Tibial nerve (tissue), 4 donors: ENCODE results near the gene RAB6C.
"Not testable (repeated sequence)": the region's sequence is repeated elsewhere in the genome, so short reads cannot be mapped to it uniquely, and the experiment has no call there.

Source experiments
- CTCF ChIP-seq, 5 experiments: fragments of 200-600 bp in 3 of 5; fragments of 450-650 bp in 2 of 5; sonication (generic) in 3 of 5; IDR thresholded peaks; one replicate each; pipeline ENCODE4 v1.5.1; 2016 to 2019; ENCODE audit warnings: antibody characterized with exemption in 5 of 5, mild to moderate bottlenecking in 3 of 5, moderate library complexity in 2 of 5
- EP300 ChIP-seq, 2 donors: sonication (generic); formaldehyde crosslinking; IDR thresholded peaks; one replicate each; pipeline ENCODE4 v1.6.1; 2017; ENCODE audit warnings: antibody characterized with exemption in 2 of 2, mild to moderate bottlenecking in 1 of 2
- POLR2A ChIP-seq, 2 donors: fragments of 450-650 bp; IDR thresholded peaks; one replicate each; pipeline ENCODE4 v1.6.1; 2017; ENCODE audit warnings: antibody characterized with exemption in 2 of 2, mild to moderate bottlenecking in 2 of 2, moderate library complexity in 2 of 2

- not testable (repeated sequence) for TF ChIP-seq CTCF, POLR2A, EP300 (IDR thresholded peaks at IDR 0.05)
These were observed 13.0 kb downstream of the RAB6C start for GRCh38 chr2:129992415-129993006.
